Measurements from ENCODE around the gene ROBO1.

The ROBO1 gene

DNA sequence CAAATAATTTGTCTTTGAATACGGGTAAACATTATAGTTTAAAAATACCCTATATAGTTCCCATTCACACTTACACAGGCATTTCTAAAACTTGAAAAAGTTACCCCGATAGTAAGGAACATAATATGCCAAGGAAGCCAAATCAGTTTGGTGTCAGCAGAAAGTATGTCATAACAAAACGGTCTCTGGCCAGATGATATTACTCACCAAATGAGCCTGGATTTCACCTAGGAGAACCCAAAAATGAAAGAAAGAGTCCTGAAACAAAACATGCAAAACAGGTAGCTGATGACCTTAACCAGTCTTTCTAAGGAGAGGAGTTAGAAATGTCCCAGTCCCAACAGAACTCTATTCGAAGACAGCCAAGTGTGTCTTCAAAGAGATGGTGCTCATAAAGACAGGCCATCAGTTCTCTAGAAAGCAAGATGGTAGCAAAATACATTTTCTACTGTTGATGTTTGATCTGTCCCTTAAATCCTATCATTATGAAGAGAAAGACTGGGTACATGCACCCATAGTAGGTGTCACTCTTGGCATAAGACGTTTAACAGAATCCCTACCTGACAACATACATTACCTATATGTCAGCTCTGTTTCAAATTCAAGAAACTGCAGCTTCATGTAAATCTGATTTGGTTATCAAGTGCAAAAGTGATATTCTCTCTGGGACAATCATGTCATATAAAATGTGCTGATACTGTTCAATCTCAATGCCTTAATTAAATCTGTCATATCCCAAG, 942.5 kb downstream of the ROBO1 start:
- no peak for DNase-seq

GRCh38 chr3:78823859-78824258, 943.9 kb downstream of the ROBO1 start:
- DNase-seq = no peak

GRCh38 chr3:78823434-78823833, 944.4 kb downstream of the ROBO1 start:
- no peak for DNase-seq

DNA sequence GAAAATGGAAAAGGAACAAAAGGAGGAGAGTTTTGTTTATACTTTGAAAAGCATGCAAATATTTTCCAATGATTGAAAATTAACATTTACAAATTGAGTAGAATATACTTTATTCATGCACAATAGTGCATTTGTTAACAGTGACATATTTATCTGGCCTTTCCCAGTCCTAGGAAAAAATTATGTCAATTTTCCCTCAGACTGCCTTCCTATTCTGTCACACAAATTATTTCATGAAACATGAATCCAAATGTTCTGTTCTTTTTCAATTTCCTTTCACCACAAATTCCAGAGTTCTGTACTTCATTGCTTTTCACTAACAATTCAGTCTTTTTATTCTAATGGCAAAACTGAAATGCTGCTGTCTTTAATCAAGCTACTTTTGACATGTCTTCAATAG, 945.1 kb downstream of the ROBO1 start:
- no peak for DNase-seq

DNA sequence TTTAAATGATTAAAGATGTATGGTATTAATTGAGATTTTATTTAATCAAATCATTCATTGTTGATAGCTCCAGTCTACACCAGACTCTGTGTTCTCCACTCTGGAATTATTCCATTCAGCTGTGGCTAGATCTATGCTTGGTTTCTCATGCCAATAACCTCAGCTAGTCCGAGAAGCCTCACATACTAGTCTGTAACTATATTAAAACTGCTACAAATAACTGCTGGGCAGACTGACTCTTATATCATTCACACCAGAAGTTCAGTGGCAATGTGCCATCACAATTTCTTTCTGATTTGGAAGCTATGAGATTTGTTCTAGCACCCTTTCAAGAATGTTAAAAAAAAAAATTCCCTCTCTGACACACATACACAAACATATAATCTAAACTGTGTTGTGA, 947.3 kb downstream of the ROBO1 start:
- no peak for DNase-seq

- DNase-seq = no peak
Measured at GRCh38 chr3:78818161-78818985, 949.4 kb downstream of the ROBO1 start.

- no peak for DNase-seq
Measured at GRCh38 chr3:78814893-78815562, 952.8 kb downstream of the ROBO1 start.

- no peak for DNase-seq
Measured at GRCh38 chr3:78812166-78812565, 955.6 kb downstream of the ROBO1 start.

GRCh38 chr3:78809966-78810365, 957.8 kb downstream of the ROBO1 start:
- DNase-seq = no peak

GRCh38 chr3:78804251-78805037, 963.4 kb downstream of the ROBO1 start:
- DNase-seq = no peak

GRCh38 chr3:78802562-78802930, 965.3 kb downstream of the ROBO1 start:
- DNase-seq = no peak

DNA sequence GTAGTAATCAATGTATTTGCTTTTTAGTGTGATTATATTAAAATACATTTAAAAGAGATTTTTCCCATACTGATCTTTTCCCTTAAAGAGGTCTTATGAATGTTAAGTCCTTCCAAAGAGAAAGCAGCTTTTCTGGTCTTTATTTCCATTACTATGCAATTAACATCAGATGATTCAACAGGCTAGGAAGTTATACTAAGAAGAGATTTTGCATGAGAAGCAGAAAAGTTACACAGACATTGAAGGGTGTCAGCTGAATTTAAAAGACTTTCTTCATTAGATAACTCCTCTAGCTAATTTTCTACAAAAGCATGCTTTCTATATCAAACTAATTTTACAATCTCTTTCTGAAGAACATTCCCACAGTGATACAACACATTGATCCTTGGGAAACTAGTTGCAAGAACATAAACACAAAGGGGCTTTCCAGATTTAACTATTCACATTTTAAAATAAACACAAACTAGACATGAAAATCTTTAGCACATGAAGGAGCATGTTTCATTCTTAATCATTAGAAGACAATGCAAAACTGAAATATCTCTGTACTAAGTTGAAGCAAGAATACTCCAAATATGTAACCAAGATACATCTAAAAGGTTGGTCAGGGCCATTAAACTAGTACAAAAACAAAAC, 965.8 kb downstream of the ROBO1 start:
- DNase-seq = no peak

GRCh38 chr3:78799681-78800080, 968.1 kb downstream of the ROBO1 start:
- DNase-seq = no peak

- DNase-seq = no peak
Measured at GRCh38 chr3:78798266-78798832, 969.4 kb downstream of the ROBO1 start.

- DNase-seq = no peak
Measured at GRCh38 chr3:78794431-78794830, 973.4 kb downstream of the ROBO1 start.

DNA sequence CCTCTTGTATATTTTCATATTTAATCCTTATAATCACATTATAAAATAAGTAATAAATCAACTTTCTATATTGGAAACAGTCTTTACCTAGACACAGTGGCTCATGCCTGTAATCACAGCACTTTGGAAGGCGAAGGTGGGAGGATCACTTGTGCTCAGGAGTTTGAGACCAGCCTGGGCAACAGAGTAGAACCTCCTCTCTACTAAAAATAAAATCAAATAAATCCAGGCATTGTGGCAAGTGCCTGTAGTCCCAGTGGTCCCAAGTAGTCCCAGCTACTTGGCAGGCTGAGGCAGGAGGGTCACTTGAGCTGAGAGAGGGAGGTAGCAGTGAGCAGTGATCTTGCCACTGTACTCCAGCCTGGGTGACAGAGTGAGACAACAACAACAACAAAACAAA, 975.1 kb downstream of the ROBO1 start:
- DNase-seq = no peak

- peak; percentile 28 for DNase-seq
Measured at GRCh38 chr3:78792212-78792611, 975.6 kb downstream of the ROBO1 start.

DNA sequence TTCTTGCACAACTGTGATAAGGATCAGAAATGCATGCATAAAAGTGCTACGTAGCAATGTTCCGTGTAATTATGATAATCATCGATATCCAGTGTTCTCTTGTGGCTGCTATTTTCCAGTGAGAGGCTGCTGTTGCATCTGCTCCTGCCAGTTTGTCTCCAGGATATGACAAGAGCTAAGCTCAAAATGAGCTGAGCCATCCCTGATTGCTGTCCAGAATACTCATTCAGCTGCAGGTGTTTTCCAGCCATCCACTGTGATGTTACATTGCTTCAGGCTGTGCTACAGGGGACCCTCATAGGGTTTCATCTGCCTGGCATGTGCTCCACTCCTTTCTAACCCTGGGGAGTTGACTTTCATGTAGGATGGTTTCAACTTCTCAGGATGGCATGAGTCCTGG, 976.0 kb downstream of the ROBO1 start:
- DNase-seq = peak; percentile 39

GRCh38 chr3:78788839-78789238, 979.0 kb downstream of the ROBO1 start:
- no peak for DNase-seq

- DNase-seq = no peak
Measured at GRCh38 chr3:78785004-78785403, 982.8 kb downstream of the ROBO1 start.

GRCh38 chr3:78781351-78781750, 986.4 kb downstream of the ROBO1 start:
- DNase-seq = peak; percentile 13

Data from NCI-H2227 treated with DMSO at 0.1 percent for 48 hours (cell line).